ENCODE results near the gene ACKR4. TPM values are rescaled to one million over a fixed set of nuclear protein-coding genes. Genes with fewer than 3 reads are reported as not detected.

Gene ACKR4
- total and polyA plus RNA-seq, 2 of the 8 experiments (the other 6 are each of a cell fraction or from before 2014, with no cell fraction given), result not detected

- H3K79me1 ChIP-seq (ENCODE audit: low read depth, low read length), result no peaks in the 10 kb centered on the region
- H3K14ac ChIP-seq (ENCODE audit: insufficient read length), result no peak overlapping the region
- H3K27me3 ChIP-seq (replicated peaks in 1 of 4; ENCODE audit: control insufficient read depth in 3 of 4, extremely low read depth in 1 of 4, insufficient read depth in 3 of 4, low read length in 3 of 4), result no peaks in the 10 kb centered on the region
- peaks cover 0 to 10% (median 0%) of the 10 kb centered on the region in 4 experiments; a peak in 1 of 8 replicates for H3K36me3 ChIP-seq (ENCODE audit: control insufficient read depth in 2 of 4, insufficient read depth in 4 of 4, low read length in 3 of 4)
- no peak overlapping the region for H2BK20ac ChIP-seq (ENCODE audit: low read length)
- no peaks in the 10 kb centered on the region for H3K9me3 ChIP-seq (ENCODE audit: insufficient read depth in 2 of 2, low read depth in 1 of 2, low read length in 1 of 2)
- H3K4me1 ChIP-seq (replicated peaks in 1 of 4; ENCODE audit: control insufficient read depth in 3 of 4, insufficient read depth in 4 of 4, low read length in 3 of 4), result no peaks in the 10 kb centered on the region
- H3K4me2 ChIP-seq (ENCODE audit: insufficient read depth in 1 of 2, low read depth in 2 of 2, low read length in 2 of 2), result no peak overlapping the region
- no peak overlapping the region for H2BK15ac ChIP-seq (ENCODE audit: low read length)
- H3K18ac ChIP-seq (ENCODE audit: extremely low read depth, low read length), result no peak overlapping the region
- ChIA-PET CTCF (ENCODE audit: partially characterized antibody) (interaction anchor here (3.6 kb wide), 1 partner anchor 13 kb away, joined by 19 read pairs; no protein-coding TSS in a partner anchor), POLR2A (ENCODE audit: partially characterized antibody) (no interaction called here)
- no peaks in the 10 kb centered on the region for H4K20me1 ChIP-seq (replicated peaks in 1 of 2; ENCODE audit: control insufficient read depth in 1 of 2, insufficient read depth in 2 of 2, low read length in 2 of 2)
- TF ChIP-seq EGR1 (IDR thresholded peaks at IDR 0.05; ENCODE audit: borderline replicate concordance, low read depth, low read length), result no peak
- no peak for TF ChIP-seq CREB1 (IDR thresholded peaks at IDR 0.05)
- no peak overlapping the region for H4K8ac ChIP-seq (ENCODE audit: extremely low read depth, insufficient read depth, low read length)
- H2BK120ac ChIP-seq (replicated peaks; ENCODE audit: low read depth, low read length), result no peak overlapping the region
- H2AFZ ChIP-seq (ENCODE audit: low read length), result no peak overlapping the region
- no peak overlapping the region for H3K4me3 ChIP-seq (ENCODE audit: extremely low read depth in 1 of 4, insufficient read depth in 2 of 4, low read depth in 3 of 4, low read length in 4 of 4)
- no peak overlapping the region for H3K27ac ChIP-seq (ENCODE audit: low read depth, low read length)
- H4K5ac ChIP-seq (ENCODE audit: insufficient read length, low read depth, low read length), result no peak overlapping the region
- H4K91ac ChIP-seq (replicated peaks; ENCODE audit: insufficient read length, low read length), result no peak overlapping the region
- FAIRE-seq, result no peak
- H2AK5ac ChIP-seq (ENCODE audit: low read depth, low read length), result no peak overlapping the region
- no peak overlapping the region for H3K4ac ChIP-seq (replicated peaks; ENCODE audit: insufficient read length, low read depth, low read length)
- H3K23me2 ChIP-seq (ENCODE audit: low read depth, low read length), result no peaks in the 10 kb centered on the region
- no peak overlapping the region for H3K9ac ChIP-seq (replicated peaks in 1 of 4; ENCODE audit: extremely low read depth in 1 of 4, low read depth in 3 of 4, low read length in 3 of 4)
- H2BK5ac ChIP-seq (ENCODE audit: low read depth, low read length), result no peak overlapping the region
- WGBS, 2 experiments (ENCODE audit: extremely low coverage in 1 of 2, insufficient coverage in 1 of 2, insufficient read length in 1 of 2, insufficient replicate concordance in 2 of 2, low coverage in 1 of 2, low lambda C conversion rate in 2 of 2, missing lambda C conversion rate in 1 of 2), result 71% methylated on average over 1 of the region's 1 CpG; no CpG with 5 or more reads in 1 of the 2 experiments
- H2BK12ac ChIP-seq (ENCODE audit: low read depth, low read length), result no peak overlapping the region
- no peak overlapping the region for H3K56ac ChIP-seq (replicated peaks; ENCODE audit: insufficient read length, low read depth, low read length)
- DNase-seq (ENCODE audit: low read depth in 1 of 2, low spot score in 2 of 2), result no peak
- H3K23ac ChIP-seq (ENCODE audit: insufficient read length), result no peak overlapping the region
- no peaks in the 10 kb centered on the region for H3K79me2 ChIP-seq (ENCODE audit: control insufficient read depth in 1 of 2, insufficient read depth in 2 of 2, low read length in 2 of 2)
Measured at GRCh38 chr3:132629928-132630327, 32.9 kb downstream of the ACKR4 start.
